WTC11 (cell line): ENCODE results near the gene TAS2R9. TPM values are rescaled to one million over a fixed set of nuclear protein-coding genes. Genes with fewer than 3 reads are reported as not detected.

Experiments used
- ATAC-seq: fragments of 200-7000 bp; cut with Tn5 transposase; 2 replicates; pipeline ENCODE4 v1.10.0; 2021; ENCODE audit warnings: mild to moderate bottlenecking, moderate library complexity
- CTCF ChIA-PET: fragments of 300-600 bp; sonication (Branson Sonifier 250); formaldehyde crosslinking; loops from one replicate; lab custom pipeline; 2021; ENCODE audit warnings: antibody characterized with exemption; lab: Charles Lee
- POLR2A ChIA-PET: fragments of 350-600 bp; sonication (Branson Sonifier 250); formaldehyde crosslinking; loops from one replicate; lab custom pipeline; 2021; ENCODE audit warnings: antibody characterized with exemption; lab: Charles Lee
- DNase-seq: peaks from one replicate; pipeline ENCODE4 v3.0.0; 2021; ENCODE audit warnings: low spot score
- H3K27ac Mint-ChIP-seq: 2 replicates; pipeline ENCODE4 v1.8.0; 2021; ENCODE audit warnings: mixed read lengths
- H3K27me3 Mint-ChIP-seq: 2 replicates; pipeline ENCODE4 v1.8.0; 2021; ENCODE audit warnings: low read depth, mild to moderate bottlenecking, moderate library complexity, mixed read lengths
- H3K36me3 Mint-ChIP-seq: 2 replicates; pipeline ENCODE4 v1.8.0; 2021; ENCODE audit warnings: mixed read lengths
- H3K4me1 Mint-ChIP-seq: 2 replicates; pipeline ENCODE4 v1.8.0; 2022; ENCODE audit warnings: mixed read lengths
- H3K4me3 Mint-ChIP-seq: 2 replicates; pipeline ENCODE4 v1.8.0; 2021; ENCODE audit warnings: mild to moderate bottlenecking, moderate library complexity, mixed read lengths
- H3K9me3 Mint-ChIP-seq: 2 replicates; pipeline ENCODE4 v1.8.0; 2021; ENCODE audit warnings: mixed read lengths
- CREM ChIP-seq: sonication (generic); formaldehyde crosslinking; IDR thresholded peaks from 2 replicates; pipeline ENCODE4 v1.8.1; 2022; ENCODE audit warnings: mild to moderate bottlenecking, missing genetic modification reagents, moderate library complexity
- CTCF ChIP-seq: fragments of 200-600 bp; IDR thresholded peaks from 2 replicates; pipeline ENCODE4 v1.8.0; 2022; ENCODE audit warnings: antibody characterized with exemption
- ERG ChIP-seq: fragments of 250-450 bp; sonication (Bioruptor Pico); IDR thresholded peaks from 2 replicates; pipeline ENCODE4 v1.8.0; 2021; ENCODE audit warnings: mild to moderate bottlenecking
- GABPB1 ChIP-seq: sonication (generic); formaldehyde crosslinking; IDR thresholded peaks from 2 replicates; pipeline ENCODE4 v1.8.1; 2023; ENCODE audit warnings: mild to moderate bottlenecking, missing genetic modification reagents
- HMGA2 ChIP-seq: fragments of 250-450 bp; sonication (Bioruptor Pico); IDR thresholded peaks from 2 replicates; pipeline ENCODE4 v1.4.0; 2021; ENCODE audit warnings: mild to moderate bottlenecking, moderate library complexity
- JAZF1 ChIP-seq: fragments of 250-450 bp; sonication (Bioruptor Pico); IDR thresholded peaks from 2 replicates; pipeline ENCODE4 v1.9.0; 2021; ENCODE audit warnings: moderate library complexity, mild to moderate bottlenecking, inconsistent platforms
- JUN ChIP-seq: sonication (generic); formaldehyde crosslinking; IDR thresholded peaks from 2 replicates; pipeline ENCODE4 v1.8.0; 2023; ENCODE audit warnings: mild to moderate bottlenecking, missing genetic modification reagents
- PREB ChIP-seq: sonication (generic); formaldehyde crosslinking; IDR thresholded peaks from 2 replicates; pipeline ENCODE4 v1.8.1; 2022; ENCODE audit warnings: mild to moderate bottlenecking, missing genetic modification reagents, moderate library complexity, borderline replicate concordance
- TP53 ChIP-seq: sonication (generic); formaldehyde crosslinking; IDR thresholded peaks from 2 replicates; pipeline ENCODE4 v1.8.1; 2023; ENCODE audit warnings: mild to moderate bottlenecking, missing genetic modification reagents
- ZBTB21 ChIP-seq: sonication (generic); formaldehyde crosslinking; IDR thresholded peaks from 2 replicates; pipeline ENCODE4 v1.8.1; 2023; ENCODE audit warnings: mild to moderate bottlenecking, missing genetic modification reagents, borderline replicate concordance
- ZBTB43 ChIP-seq: sonication (generic); formaldehyde crosslinking; IDR thresholded peaks from 2 replicates; pipeline ENCODE4 v1.8.1; 2023; ENCODE audit warnings: mild to moderate bottlenecking, missing genetic modification reagents
- ZMAT4 ChIP-seq: fragments of 250-450 bp; sonication (Bioruptor Pico); IDR thresholded peaks from 2 replicates; pipeline ENCODE4 v1.9.0; 2021; ENCODE audit warnings: mild to moderate bottlenecking
- ZNF121 ChIP-seq: sonication (generic); formaldehyde crosslinking; IDR thresholded peaks from 2 replicates; pipeline ENCODE4 v1.8.0; 2023; ENCODE audit warnings: missing genetic modification reagents
- ZNF219 ChIP-seq: sonication (generic); formaldehyde crosslinking; IDR thresholded peaks from 2 replicates; pipeline ENCODE4 v1.8.0; 2023; ENCODE audit warnings: missing genetic modification reagents, mild to moderate bottlenecking, borderline replicate concordance
- total RNA-seq: library from RNA; stranded (reverse); gene quantifications from 3 replicates; pipeline ENCODE4 v1.2.3, GENCODE V29; 2021
- TF ChIP-seq, protein P1 (sequence below): sonication (generic); formaldehyde crosslinking; IDR thresholded peaks from 2 replicates; pipeline ENCODE4 v1.8.0; 2022; ENCODE audit warnings: mild to moderate bottlenecking, missing genetic modification reagents
- TF ChIP-seq, protein P2 (sequence below): sonication (generic); formaldehyde crosslinking; IDR thresholded peaks from 2 replicates; pipeline ENCODE4 v1.8.1; 2023; ENCODE audit warnings: mild to moderate bottlenecking, missing genetic modification reagents, borderline replicate concordance

Gene TAS2R9
- total RNA-seq, 1 experiment from 2014 or later, result not detected

DNA sequence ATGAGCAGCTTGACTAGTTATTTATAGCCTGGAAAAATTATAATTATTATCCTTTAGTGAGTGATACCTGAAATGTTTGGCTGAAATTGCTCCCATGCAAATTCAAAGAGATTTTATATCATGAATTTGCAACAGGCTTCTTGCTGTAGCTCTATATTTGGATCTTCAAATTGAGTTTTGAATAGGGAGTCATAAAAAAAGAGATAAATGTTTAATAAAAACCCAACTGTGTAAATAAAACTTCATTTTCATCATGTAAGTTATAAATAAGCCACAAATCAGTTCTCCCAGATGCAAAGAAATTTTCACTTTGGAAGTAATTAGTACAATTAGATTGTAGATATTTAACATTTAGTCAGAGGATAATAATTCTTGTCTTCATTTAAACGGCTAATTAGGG is 2.8 kb downstream of the TAS2R9 start, which contains the start of gene TAS2R8:
TAS2R8 (minus strand) TSS at position 101 of the 400 bp plus-strand sequence. CDS start 306 bp downstream, outside the sequence.
- Mint-ChIP-seq H3K4me3 (no peak within 1 kb of the TSS), H3K9me3 (no peaks in the 10 kb centered on the region), H3K27me3 (no peaks in the 10 kb centered on the region; the same call in 1 of the 2 replicates), H3K36me3 (no peaks in the 10 kb centered on the region), H3K27ac (no peak within 1 kb of the TSS), H3K4me1 (peaks cover 24% of the 10 kb centered on the region)
- TF ChIP-seq ZNF121 (CRISPR knock-in tag) (no peak), ZBTB21 (CRISPR knock-in tag) (no peak), TP53 (CRISPR knock-in tag) (no peak), JAZF1 (CRISPR knock-in tag) (no peak), ZMAT4 (CRISPR knock-in tag) (no peak), GABPB1 (CRISPR knock-in tag) (no peak), ZNF219 (CRISPR knock-in tag) (no peak), ERG (CRISPR knock-in tag) (no peak), JUN (CRISPR knock-in tag) (no peak), HMGA2 (no peak), ZBTB43 (no peak), CTCF (no peak), PREB (no peak), CREM (CRISPR knock-in tag) (no peak)
- TF ChIP-seq, protein P1, sequence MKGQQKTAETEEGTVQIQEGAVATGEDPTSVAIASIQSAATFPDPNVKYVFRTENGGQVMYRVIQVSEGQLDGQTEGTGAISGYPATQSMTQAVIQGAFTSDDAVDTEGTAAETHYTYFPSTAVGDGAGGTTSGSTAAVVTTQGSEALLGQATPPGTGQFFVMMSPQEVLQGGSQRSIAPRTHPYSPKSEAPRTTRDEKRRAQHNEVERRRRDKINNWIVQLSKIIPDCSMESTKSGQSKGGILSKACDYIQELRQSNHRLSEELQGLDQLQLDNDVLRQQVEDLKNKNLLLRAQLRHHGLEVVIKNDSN (CRISPR knock-in tag), result no peak
- TF ChIP-seq, protein P2, sequence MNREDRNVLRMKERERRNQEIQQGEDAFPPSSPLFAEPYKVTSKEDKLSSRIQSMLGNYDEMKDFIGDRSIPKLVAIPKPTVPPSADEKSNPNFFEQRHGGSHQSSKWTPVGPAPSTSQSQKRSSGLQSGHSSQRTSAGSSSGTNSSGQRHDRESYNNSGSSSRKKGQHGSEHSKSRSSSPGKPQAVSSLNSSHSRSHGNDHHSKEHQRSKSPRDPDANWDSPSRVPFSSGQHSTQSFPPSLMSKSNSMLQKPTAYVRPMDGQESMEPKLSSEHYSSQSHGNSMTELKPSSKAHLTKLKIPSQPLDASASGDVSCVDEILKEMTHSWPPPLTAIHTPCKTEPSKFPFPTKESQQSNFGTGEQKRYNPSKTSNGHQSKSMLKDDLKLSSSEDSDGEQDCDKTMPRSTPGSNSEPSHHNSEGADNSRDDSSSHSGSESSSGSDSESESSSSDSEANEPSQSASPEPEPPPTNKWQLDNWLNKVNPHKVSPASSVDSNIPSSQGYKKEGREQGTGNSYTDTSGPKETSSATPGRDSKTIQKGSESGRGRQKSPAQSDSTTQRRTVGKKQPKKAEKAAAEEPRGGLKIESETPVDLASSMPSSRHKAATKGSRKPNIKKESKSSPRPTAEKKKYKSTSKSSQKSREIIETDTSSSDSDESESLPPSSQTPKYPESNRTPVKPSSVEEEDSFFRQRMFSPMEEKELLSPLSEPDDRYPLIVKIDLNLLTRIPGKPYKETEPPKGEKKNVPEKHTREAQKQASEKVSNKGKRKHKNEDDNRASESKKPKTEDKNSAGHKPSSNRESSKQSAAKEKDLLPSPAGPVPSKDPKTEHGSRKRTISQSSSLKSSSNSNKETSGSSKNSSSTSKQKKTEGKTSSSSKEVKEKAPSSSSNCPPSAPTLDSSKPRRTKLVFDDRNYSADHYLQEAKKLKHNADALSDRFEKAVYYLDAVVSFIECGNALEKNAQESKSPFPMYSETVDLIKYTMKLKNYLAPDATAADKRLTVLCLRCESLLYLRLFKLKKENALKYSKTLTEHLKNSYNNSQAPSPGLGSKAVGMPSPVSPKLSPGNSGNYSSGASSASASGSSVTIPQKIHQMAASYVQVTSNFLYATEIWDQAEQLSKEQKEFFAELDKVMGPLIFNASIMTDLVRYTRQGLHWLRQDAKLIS (CRISPR knock-in tag), result no peak
- CTCF ChIA-PET, result no interaction called here
- DNase-seq (no peak), ATAC-seq (no peak)
- POLR2A ChIA-PET, result no interaction called here
